HK-2 (cell line): Measurements from ENCODE around the gene POMT1.

Source experiments
- DNase-seq: peaks from one replicate; pipeline ENCODE4 v3.0.0-alpha.2; 2018; ENCODE audit not compliant: unreplicated experiment

The POMT1 gene

DNA sequence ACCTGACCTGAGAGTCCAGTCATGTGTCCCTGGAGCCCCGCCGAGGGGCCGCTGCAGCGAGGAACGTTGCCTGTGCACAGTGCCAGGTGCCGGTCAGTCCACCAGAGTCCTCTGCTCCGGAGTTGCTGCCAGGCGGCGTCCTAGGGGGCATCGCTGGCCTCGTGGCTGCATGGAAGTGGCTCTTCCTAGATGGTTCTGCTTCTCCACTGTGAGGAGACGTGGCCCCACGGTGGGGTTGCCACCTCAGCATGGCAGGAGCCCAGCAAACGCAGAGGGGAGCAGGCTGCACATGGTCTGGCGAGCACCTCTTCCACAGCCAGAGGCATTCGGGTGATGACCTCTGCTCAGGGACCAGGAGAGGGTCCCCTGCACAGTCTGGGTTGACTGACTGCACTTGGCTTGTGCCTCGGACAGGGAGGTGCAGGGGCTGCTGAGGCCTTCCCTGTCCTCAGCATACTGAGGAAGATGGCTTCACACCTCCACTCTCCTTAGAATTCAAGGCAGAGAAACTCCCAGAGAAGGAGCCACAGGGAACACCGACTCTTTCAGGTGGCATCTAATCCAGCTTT is 25.9 kb upstream of the POMT1 start:
- no peak for DNase-seq

DNA sequence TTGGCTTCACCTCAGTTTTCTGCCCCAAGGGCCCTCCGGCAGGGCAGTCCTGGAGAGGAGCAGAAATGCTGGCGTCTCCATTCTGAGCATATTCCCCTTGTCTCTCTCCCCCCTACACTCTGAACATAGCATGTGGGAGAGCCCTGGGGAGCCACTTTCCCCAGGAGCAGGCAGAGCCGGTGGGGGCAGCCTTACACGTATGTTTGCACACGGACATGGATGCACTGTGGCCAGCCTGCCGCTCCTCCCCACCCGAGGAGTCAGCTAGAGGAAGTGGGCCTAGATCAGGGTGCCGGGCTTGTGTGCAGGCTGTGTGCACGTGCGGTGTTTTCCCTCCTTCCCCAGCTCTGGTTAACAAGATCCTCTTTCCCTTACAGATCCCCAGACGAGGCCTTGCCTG is 25.4 kb upstream of the POMT1 start:
- no peak for DNase-seq

DNA sequence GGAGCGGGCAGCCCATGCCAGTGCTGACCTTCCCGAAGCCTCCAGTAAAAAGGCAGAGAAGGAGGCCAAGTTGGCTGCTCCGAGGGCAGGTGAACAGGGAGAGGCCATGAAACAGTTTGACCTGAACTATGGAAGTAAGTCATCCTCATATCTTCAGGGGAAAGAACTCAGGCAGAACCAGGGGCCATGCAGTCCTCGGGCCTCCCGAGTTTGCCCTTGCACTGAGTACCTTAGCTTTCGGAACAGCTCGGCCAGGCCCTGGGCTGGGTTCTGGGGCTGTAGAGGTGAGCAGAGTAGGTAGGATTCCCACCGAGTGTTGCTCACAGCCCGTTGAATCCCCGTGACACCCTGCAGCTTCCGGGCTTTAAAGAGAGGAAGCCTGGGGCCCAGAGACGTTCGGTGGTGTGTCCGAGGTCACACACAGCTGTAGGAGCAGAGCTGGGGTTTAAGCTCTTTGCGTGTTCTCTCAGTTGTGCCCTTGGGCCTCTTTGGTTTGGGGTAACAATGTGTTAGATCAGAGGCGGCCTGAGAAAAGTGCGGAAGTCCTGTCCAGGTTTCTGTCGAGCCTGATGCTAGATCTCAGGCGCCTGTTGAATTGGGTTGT is 24.8 kb upstream of the POMT1 start:
- DNase-seq, result no peak

DNA sequence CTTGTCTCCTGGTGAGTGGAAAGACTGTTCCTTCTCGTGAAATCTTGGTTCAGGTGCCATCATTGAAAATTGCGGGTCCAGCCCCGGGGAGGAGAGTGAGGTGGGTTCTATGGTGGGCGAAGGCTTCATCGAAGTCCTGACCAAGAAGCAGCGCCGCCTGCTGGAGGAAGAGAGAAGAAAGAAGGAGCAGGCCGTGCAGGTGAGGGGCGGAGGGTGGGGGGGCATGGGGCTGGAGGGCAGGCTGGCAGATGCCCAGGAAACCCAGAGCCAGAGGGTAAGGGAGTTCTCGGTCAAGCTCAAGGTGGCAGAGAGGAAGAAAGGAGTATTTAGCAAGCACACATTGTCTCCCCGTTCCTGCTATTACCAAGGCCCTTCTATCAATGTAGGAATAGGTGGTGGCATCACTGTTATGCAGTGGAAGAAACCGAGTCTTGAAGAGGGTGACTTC is 24.3 kb upstream of the POMT1 start:
- no peak for DNase-seq

DNA sequence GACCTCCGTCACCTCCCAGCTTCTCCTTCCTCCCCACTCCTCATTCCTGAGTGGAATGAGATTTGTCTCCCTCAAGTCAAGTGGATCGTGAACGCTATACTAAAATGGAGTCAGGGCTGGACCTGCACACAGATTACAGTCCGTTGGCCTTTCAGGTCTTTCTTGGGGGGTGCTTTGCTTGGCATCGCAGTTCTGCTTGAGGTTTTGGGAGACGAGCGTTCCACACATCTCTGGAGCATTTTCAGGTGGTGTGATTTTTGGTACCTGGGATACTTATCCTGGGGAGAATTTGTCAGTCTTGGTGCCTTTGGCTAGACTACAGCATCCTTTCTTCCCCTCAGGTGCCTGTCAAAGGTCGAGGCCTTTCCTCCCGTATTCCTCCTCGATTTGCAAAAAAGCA is 23.8 kb upstream of the POMT1 start:
- no peak for DNase-seq

DNA sequence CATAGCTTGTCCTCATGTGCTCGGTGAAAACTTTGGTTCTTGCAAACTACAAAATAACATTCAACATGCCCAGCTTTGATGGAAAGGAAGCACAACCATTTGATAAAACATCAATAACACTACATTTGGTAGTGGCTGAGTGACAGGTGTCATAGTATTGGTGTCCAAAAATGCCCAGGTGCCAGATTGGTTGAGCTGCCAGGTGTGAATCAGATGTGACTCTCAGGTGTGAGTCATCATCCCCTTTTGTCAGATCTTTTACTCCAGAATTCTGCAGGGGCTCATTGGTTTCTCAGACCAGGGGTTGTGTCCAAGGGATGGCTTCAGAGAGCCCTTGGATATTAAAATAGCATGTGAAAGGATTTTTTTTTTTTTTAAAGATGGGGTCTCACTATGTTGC is 22.5 kb upstream of the POMT1 start:
- no peak for DNase-seq

DNA sequence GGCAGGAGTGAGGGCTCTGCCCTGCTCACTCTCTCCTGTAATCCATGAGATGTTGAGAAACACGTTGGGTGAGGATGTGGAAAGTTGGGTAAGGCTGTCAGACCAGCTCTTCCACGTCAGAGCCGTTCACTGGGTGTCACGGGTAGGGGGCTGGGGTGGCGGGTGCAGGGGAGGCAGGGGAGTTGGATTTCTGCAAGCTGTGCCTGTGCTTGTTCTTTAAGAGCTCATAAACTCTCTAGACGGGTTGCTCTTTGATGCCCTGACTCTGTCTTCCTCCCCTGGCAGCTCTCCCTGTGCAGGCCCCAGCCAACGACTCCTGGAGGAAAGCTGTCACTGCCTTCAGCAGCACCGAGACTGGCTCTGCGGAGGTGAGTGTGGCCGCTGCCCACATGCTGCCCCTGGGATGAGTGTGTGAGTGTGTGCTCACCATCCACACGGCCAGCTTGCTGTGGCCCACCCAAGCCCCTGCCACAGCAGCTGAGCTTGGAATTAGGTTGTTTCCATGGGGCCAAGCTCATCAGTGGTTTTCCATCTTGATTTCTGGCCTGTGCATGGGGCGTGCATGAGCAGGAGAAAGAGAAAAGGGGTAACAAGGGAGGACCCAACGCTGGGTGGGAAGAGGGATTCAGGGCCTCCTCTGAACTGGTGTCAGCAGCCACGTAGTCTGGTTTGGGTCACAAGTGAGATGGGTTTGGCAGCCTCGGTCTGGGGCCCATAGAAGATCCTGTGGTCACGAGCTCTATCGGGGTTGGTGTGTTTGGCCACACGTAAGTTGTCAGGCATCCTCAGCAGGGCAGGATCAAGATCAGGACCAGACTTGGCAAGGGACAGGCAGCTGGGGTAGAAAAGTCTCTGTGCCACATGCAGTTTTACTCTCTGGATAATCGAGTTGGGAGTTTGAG is 21.0 kb upstream of the POMT1 start:
- DNase-seq, result no peak

DNA sequence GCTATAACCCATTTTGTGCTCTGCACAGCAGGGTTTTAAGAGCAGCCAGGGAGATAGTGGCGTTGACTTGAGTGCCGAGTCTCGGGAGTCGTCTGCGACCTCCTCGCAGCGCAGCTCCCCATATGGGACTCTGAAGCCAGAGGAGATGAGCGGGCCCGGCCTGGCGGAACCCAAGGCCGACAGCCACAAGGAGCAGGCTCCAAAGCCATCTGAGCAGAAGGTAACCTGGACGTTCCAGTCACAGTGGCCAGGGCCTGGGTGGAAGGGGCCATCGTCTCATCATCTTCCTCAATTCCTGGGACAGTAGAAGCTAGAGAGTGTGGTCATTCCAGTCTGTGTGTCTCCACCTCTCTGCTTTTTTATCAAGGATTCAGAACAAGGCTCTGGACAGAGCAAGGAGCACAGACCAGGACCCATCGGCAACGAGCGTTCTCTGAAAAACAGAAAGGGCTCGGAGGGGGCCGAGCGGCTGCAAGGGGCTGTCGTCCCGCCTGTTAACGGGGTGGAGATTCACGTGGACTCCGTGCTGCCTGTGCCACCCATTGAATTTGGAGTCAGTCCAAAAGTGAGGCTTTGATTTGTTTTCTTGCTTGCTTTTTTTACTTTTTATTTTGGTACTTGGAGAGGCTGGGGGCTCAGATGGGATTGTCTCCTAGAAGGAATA is 20.2 kb upstream of the POMT1 start:
- no peak for DNase-seq

DNA sequence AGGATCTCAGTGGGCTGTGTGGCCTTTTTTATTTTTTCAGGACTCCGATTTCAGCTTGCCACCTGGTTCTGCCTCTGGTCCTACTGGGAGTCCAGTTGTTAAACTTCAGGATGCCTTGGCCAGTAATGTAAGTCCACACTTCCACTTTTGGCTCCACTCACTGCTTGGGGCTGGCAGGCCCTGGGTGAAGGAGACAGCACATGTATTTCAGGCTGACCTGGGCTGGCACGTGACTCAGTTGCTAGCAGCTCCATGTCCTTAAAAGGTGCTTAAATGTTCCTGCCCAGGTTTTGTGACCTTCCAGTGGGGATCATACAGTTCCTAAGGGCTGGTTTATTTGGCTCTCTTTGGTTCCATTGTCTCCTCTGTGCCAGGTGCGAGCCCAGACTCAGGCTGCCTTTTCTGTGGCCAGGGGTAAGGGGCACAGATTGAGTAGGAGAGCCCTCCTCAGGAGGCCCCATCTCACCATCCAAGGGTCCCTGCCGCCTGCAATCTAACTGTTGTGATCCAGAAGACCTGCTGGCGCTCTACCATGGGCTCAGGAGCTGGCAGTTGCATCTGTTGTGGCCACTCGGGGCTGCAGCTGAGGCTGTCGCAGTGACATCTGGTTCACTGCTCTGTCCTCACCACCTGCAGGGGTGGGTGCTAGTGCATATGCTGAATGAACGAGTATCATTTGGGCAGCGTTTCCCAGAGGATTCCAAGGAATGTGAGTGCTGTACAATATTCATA is 19.2 kb upstream of the POMT1 start:
- DNase-seq, result no peak

DNA sequence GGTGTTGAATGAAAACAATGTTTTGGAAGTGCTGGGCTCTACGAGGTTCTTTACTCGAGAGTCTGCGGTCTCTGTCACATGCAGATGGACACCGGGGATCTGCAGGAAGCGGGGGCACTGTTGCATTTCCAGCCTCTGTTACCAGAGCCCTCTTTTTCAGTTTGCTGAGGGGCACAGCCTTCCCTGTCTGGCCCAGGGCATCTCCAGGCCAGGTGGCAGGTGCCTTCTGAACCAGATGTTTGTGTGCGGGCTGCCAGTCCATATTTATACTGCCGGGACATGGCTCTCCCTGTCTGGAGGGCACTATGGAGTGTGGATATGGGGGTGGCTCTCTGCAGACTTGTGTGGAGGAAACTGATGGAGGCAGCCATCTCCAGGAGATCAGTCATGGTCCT is 18.7 kb upstream of the POMT1 start:
- no peak for DNase-seq

DNA sequence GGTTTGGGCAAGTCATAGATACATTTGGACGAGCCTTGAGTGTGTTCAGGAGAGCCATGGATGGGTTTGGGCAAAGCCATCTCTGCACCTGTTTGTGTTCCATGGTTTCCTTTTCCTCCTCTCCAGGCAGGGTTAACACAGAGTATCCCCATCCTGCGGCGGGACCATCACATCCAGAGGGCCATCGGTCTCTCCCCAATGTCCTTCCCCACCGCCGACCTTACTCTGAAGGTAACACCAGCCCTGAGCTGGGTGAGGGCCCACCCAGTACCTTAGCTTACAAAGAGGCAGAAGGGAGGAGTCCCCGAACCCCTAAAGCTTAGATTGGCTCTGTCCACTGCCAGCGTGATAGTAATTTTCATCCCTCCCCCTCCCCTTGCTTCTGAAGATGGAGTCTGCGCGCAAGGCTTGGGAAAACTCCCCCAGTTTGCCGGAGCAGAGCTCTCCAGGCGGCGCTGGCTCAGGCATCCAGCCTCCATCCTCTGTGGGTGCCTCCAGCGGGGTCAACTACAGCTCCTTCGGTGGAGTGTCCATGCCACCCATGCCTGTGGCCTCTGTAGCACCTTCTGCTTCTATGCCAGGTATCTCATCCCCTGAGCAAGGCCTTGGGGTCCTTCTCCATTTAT is 18.0 kb upstream of the POMT1 start:
- no peak for DNase-seq

DNA sequence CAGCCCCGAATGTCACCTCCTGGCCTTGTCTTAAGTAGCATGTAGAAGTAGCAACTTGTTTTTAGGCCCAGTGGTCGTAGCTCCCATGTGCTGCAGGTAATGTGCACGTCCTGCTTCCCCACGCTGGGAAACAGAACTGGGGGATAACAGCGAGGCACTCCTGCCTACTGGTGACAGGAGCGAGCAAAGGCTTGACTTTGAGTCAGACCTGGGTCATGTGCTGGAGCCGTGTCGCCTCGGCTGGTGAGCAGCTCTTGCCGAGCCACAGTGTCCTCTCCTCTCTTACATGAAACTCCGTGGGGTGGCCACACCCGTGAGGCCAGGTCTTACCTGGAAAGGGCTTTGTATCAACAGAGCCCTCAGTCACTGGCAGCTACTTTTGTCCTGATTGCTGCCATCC is 17.5 kb upstream of the POMT1 start:
- no peak for DNase-seq

DNA sequence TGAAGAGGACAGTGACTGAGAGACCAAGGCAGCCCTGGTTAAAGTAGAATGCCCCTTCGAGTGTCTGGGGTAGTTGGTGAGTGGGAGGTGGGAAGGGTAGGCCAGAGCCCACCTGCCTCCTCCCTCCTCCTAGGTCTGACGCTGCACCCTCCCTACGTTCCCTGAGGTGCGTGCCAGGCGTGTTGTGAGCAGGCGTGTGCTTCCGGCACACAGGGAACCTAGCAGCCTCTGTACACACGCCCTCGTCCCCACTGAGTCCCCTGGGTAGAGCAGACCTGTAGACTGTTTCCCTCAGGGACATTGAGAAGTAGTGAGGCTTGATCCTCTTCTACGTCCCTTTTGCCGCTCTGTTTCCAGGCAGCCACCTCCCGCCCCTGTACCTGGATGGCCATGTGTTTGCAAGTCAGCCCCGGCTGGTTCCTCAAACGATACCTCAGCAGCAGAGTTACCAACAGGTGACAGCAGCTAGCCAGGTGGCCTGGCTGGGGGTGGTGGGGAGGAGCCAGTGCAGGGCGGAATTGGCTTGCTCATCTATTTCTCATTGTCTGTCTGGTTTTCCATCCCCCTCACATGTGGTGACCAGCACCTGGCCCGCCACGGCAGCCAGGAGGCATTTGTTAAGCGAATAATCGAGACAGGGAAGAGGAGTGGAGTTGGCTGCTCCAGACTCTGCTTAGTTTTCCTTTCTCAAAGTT is 16.8 kb upstream of the POMT1 start:
- DNase-seq, result no peak

DNA sequence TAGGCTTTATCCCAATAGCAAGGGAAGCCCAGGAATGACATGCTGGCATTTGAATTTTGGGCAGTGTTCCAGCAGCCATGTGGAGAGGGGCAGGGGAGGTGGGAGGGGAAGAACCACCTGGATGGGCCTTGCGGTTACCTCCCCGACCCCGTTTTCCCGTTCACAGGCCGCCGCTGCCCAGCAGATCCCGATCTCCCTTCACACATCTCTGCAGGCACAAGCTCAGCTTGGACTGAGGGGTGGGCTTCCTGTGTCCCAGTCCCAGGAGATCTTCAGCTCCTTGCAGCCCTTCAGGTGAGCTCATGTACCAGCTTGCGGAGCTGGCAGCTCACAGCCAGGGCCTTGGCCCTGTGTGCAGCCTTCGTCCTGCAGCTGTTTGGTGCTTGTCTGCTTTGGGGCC is 15.7 kb upstream of the POMT1 start:
- DNase-seq, result no peak

DNA sequence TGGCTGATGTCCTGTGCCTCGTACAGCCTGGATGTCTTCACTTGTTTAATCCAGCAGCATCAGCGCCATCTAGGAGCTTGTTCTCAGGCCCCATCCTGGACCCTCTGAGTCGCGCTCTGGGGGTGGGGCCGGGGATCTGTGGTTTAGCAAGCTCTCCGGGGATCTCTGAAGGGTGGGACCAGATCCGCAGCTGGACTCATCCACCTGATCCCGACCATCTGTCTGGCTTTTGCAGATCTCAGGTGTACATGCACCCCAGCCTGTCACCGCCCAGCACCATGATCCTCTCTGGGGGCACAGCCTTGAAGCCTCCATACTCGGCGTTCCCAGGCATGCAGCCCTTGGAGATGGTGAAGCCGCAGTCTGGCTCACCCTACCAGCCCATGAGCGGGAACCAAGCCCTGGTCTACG is 15.1 kb upstream of the POMT1 start:
- no peak for DNase-seq

DNA sequence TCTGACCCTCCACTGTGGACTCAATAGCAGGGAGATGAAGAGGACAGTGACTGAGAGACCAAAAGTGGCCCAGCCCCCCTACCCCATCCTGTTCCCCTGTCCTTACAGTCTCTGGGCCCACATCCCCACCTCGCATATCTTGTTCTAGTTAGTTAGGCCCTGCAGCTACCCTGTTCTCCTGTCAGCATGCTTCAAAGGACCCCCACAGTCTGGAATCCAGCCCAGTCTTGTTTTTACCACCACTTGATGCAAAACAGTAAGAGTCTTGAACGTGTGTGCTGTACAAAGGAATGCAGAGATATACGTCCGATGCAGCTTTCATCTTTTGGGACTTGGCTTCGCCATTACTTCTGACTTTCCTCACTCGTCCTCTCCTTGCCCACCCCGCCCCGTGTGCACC is 12.2 kb upstream of the POMT1 start:
- DNase-seq, result no peak

DNA sequence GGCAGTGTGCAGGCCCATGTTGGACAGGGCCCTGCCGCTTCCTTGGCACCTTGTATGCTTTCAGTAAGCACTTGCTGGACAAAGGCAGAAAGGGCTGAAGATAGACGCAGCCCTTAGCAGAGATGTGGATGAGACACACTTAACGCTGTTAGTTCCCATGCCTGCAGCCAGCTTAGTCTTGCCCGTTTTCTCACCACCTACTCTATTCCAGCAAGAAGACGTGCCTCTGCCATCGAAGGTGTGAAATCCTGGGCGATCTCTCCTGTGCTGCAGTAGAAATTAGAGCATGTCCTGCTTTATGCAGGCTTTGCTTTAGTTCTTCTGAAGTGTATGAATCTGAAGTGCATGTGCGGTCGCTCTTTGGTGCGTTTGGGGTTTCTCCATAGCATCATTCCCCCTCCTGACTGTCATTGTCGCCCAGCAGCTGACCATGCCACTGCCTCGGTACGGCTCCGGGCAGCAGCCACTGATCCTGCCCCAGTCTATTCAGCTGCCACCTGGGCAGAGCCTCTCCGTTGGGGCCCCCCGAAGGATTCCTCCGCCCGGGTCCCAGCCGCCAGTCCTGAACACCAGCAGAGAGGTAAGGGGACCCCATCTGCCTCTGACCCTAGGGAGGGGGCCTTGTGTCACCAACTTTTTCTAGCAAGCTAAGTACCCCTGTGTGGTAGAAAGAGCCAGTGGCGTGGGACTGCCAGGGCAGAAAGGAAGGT is 11.6 kb upstream of the POMT1 start:
- DNase-seq, result no peak

DNA sequence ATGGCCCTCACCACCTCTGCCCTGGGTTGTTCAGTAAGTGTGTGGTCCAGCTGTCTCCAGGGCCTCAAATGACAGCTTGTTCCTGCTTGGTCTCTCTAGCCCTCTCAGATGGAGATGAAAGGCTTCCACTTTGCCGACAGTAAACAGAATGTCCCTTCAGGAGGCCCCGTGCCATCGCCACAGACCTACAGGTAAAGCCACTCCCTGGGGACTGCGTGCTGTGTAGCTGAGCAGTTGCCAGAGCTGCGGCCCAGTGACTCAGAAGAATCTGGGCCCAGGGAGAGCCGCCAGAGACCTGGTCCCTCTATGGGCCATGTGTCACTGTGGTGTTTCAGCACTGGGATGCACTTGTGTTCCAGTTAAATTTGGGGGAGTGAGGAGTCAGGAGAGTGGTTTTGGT is 10.6 kb upstream of the POMT1 start:
- DNase-seq, result no peak

DNA sequence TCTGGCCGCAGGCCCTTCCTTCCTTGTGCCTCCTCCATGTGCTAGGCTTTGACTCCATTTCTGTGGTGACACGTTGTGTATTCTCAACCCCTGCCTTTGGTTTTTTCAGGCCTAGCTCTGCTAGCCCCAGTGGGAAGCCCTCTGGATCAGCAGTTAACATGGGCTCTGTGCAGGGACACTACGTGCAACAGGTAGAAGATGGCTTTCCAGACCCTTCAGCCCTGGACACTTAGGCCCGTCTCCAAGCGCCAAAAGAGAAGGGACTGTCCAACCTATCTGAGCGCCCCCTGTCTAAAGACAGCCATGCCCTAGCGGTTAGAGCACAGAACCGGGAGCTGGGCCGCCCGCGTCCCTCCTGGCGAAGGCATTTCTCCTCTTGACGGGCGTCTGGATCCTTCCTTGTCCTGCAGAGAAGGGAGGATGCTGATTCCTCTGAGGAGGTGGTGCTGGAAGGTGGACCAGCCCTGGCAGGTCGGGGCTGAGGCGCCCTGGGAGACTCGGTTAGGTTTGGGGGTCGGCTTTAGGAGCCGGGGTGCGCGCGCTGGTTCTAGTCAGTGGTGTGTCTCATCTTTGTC is 8.3 kb upstream of the POMT1 start:
- no peak for DNase-seq

DNA sequence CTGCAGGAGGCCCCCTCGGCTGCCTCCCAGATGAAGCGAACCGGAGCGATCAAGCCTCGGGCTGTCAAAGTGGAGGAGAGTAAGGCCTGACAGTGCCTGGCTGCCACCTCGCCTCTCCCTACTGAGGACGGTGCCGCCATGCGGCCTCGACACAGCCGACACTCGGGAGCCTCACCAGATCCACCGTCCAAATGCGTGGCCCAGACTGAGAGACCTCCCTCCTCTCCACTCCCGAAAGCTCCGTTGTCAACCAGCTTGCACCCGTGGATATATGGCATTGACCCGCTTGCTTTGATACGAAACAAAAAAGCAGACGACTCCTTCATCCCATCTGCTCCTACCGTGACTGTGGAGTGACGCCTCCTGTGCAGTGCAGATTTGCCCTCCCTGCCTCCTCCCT is 6.9 kb upstream of the POMT1 start:
- no peak for DNase-seq
